Measurements from ENCODE around the gene GANAB.
A peak's percentile ranks its signal among the peaks of the same experiment; 100 is the strongest.
"Not testable (repeated sequence)": the region's sequence is repeated elsewhere in the genome, so short reads cannot be mapped to it uniquely, and the experiment has no call there.

GANAB gene

GRCh38 chr11:62666259-62666926, 20.0 kb upstream of the GANAB start:
- no peak for DNase-seq

- peak; percentile 59 for DNase-seq
These were observed 19.3 kb upstream of the GANAB start for GRCh38 chr11:62665599-62666258.

GRCh38 chr11:62665075-62665598, 18.7 kb upstream of the GANAB start, which contains the start of the genes C11orf98 and CSKMT:
TSS of gene C11orf98 (minus strand) at chr11:62665210. CDS start at chr11:62665169, 41 bp downstream.
TSS of gene CSKMT (plus strand) at chr11:62665312. CDS start at chr11:62665880, 568 bp downstream.
- peak; percentile 95 for DNase-seq

GRCh38 chr11:62664405-62665074, 18.1 kb upstream of the GANAB start:
- peak; percentile 38 for DNase-seq

GRCh38 chr11:62656796-62657429, 10.5 kb upstream of the GANAB start:
- DNase-seq: no peak

GRCh38 chr11:62654297-62654696, 7.9 kb upstream of the GANAB start:
- DNase-seq: no peak

- no peak for DNase-seq
These were observed 6.0 kb upstream of the GANAB start for GRCh38 chr11:62652161-62653006.

- not testable (repeated sequence) for DNase-seq
These were observed 3.9 kb upstream of the GANAB start for GRCh38 chr11:62650283-62650682.

GRCh38 chr11:62649486-62649885, 3.1 kb upstream of the GANAB start:
- DNase-seq: no peak

- no peak for DNase-seq
These were observed 2.6 kb upstream of the GANAB start for GRCh38 chr11:62648967-62649364.

GRCh38 chr11:62648185-62648966, 2.0 kb upstream of the GANAB start:
- no peak for DNase-seq

GRCh38 chr11:62647609-62648005, 1.2 kb upstream of the GANAB start:
- no peak for DNase-seq

GRCh38 chr11:62646825-62647608, 604 bp upstream of the GANAB start:
- no peak for DNase-seq

- DNase-seq: no peak
These were observed 805 bp downstream of the GANAB start for GRCh38 chr11:62645671-62645945.

- DNase-seq: no peak
These were observed 2.2 kb downstream of the GANAB start for GRCh38 chr11:62644220-62644619.

GRCh38 chr11:62632492-62632891, 13.9 kb downstream of the GANAB start:
- no peak for DNase-seq

GRCh38 chr11:62627713-62628112, 18.7 kb downstream of the GANAB start:
- no peak for DNase-seq

GRCh38 chr11:62622476-62623089, 23.8 kb downstream of the GANAB start:
- no peak for DNase-seq

GRCh38 chr11:62621567-62622470, 24.6 kb downstream of the GANAB start, which contains the start of gene B3GAT3:
TSS of gene B3GAT3 (minus strand) at chr11:62621986. CDS start at chr11:62621947, 39 bp downstream.
- peak; percentile 94 for DNase-seq

All from stimulated activated CD4-positive, alpha-beta T cell treated with anti-CD3 and anti-CD28 coated beads, Interleukin-12 subunit alpha, Interleukin-12 subunit beta, amount 100 ng/mL, for 4 hours (primary cell).